Breast epithelium (tissue), 4 donors: Measurements from ENCODE around the gene ZNF582. TPM values are rescaled to one million over a fixed set of nuclear protein-coding genes. Genes with fewer than 3 reads are reported as not detected.

Source experiments
- DNase-seq, 2 donors: peaks; one replicate each; pipeline ENCODE4 v3.0.0-alpha.2; 2019; ENCODE audit warnings: low spot score in 2 of 2
- H3K27ac ChIP-seq, 2 donors: fragments of 200-600 bp; sonication (generic) in 1 of 2; one replicate each; pipeline ENCODE4 v1.5.1; 2016 to 2019; ENCODE audit warnings: mild to moderate bottlenecking in 1 of 2
- H3K27me3 ChIP-seq, 2 donors: fragments of 200-600 bp; sonication (generic) in 1 of 2; one replicate each; pipeline versions ENCODE4 v1.5.1 to v1.6.0; 2017 to 2019; ENCODE audit warnings: control low read depth in 1 of 2, mild to moderate bottlenecking in 1 of 2
- H3K36me3 ChIP-seq: fragments of 200-600 bp; one replicate; pipeline ENCODE4 v1.5.1; 2019
- H3K4me1 ChIP-seq, 2 donors: fragments of 200-600 bp; sonication (generic); one replicate each; pipeline ENCODE4 v1.5.1; 2016 to 2019; ENCODE audit warnings: control low read depth in 1 of 2
- H3K4me3 ChIP-seq, 3 donors: fragments of 200-600 bp; sonication (generic); 1 replicate in 2 of 3; 2 replicates in 1 of 3; pipeline ENCODE4 v1.5.1; 2016 to 2019; ENCODE audit warnings: mild to moderate bottlenecking in 3 of 3, moderate library complexity in 2 of 3
- H3K9me3 ChIP-seq, 2 donors: fragments of 200-600 bp; sonication (generic) in 1 of 2; one replicate each; pipeline ENCODE4 v1.5.1; 2016 to 2019; ENCODE audit warnings: control low read depth in 1 of 2
- POLR2A ChIP-seq: fragments of 450-650 bp; IDR thresholded peaks from one replicate; pipeline ENCODE4 v1.6.1; 2016; ENCODE audit warnings: antibody characterized with exemption, mild to moderate bottlenecking, moderate library complexity
- POLR2AphosphoS5 ChIP-seq, 3 donors: sonication (generic); formaldehyde crosslinking; IDR thresholded peaks; one replicate each; pipeline ENCODE4 v1.6.1; 2017; ENCODE audit warnings: antibody characterized with exemption in 3 of 3
- intact Hi-C: fragments of 100-400 bp; cut with DNase I; formaldehyde crosslinking; loops from one replicate; pipeline ENCODE4 v1.15.1; 2023; ENCODE audit warnings: low total_unique reads
- total RNA-seq, 3 donors: library from RNA; depleted of rRNA; stranded (reverse); fragments of >200 nt; gene quantifications; one replicate each; pipeline ENCODE4 v1.1.0, GENCODE V29; 2016
- TF ChIP-seq, protein P1 (sequence below), 3 donors: fragments of 450-650 bp; IDR thresholded peaks; one replicate each; pipeline ENCODE4 v1.5.1; 2016 to 2017; ENCODE audit warnings: antibody characterized with exemption in 3 of 3, mild to moderate bottlenecking in 3 of 3, moderate library complexity in 3 of 3

ZNF582 gene
- total RNA-seq, 3 donors from 2014 or later: 4.3 to 9.5 (median 8.2) TPM

DNA sequence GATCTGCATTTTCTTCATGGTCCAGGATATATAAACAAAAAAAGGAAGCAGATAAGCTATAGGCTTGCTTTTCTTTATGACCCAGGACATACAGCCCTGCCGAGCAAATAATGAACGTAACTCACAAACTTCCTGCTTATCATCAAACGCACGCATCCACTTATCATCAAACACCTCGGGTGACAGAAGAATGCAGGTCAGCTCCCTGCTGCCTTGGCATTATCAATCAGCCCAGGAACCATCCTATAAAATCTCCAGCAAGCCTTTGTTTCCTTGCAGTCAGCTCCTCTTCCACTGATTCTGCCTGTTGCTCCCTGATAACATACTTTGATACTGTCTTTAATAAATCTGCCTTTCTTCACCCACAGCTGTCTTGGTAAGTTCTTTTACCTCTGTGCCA lies 5.5 kb upstream of the ZNF582 start:
- intact Hi-C loops: no loop called here
- no peak for DNase-seq
- TF ChIP-seq POLR2A (no peak), POLR2AphosphoS5 (IDR thresholded peaks at IDR 0.05) (no peak)
- TF ChIP-seq, protein P1, sequence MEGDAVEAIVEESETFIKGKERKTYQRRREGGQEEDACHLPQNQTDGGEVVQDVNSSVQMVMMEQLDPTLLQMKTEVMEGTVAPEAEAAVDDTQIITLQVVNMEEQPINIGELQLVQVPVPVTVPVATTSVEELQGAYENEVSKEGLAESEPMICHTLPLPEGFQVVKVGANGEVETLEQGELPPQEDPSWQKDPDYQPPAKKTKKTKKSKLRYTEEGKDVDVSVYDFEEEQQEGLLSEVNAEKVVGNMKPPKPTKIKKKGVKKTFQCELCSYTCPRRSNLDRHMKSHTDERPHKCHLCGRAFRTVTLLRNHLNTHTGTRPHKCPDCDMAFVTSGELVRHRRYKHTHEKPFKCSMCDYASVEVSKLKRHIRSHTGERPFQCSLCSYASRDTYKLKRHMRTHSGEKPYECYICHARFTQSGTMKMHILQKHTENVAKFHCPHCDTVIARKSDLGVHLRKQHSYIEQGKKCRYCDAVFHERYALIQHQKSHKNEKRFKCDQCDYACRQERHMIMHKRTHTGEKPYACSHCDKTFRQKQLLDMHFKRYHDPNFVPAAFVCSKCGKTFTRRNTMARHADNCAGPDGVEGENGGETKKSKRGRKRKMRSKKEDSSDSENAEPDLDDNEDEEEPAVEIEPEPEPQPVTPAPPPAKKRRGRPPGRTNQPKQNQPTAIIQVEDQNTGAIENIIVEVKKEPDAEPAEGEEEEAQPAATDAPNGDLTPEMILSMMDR (IDR thresholded peaks at IDR 0.05): no peak
- Histone ChIP-seq H3K9me3 (peaks cover 27 to 48% of the 10 kb centered on the region in 2 donors), H3K4me1 (no peaks in the 10 kb centered on the region), H3K36me3 (peaks cover 5% of the 10 kb centered on the region), H3K27me3 (no peaks in the 10 kb centered on the region), H3K4me3 (no peak overlapping the region), H3K27ac (no peak overlapping the region)

DNA sequence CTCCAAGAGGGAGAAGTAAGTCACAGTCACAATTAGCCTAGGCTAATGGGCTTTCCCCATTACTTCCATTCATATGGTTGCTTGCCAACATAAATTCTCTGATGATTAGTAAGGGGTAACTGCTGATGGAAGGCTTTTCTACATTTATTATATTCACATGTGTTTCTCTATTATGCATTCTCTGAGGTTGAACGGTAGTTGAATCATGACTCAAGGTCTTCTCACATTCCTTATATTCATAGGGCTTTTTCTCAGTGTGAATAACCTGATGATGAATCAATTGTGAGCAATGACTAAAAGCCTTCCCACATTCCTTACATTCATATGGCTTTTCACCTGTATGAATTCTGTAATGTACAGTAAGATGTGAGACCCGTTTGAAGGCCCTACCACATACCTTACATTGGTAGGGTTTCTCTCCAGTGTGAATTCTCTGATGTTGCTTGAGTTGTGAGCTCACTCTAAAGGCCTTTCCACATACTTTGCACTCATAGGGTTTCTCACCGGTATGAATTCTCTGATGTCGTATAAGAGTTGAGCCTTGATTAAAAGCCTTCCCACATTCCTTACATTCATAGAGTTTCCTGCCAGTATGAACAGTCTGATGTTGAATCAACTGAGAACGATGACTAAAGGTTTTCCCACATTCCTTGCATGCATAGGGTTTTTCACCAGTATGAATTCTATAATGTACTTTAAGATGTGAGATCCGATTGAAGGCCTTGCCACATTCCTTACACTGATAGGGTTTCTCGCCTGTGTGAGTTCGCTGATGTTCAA lies 9.3 kb downstream of the ZNF582 start:
- Histone ChIP-seq H3K36me3 (peaks cover 9% of the 10 kb centered on the region), H3K27ac (no peak overlapping the region), H3K4me1 (no peaks in the 10 kb centered on the region), H3K27me3 (no peaks in the 10 kb centered on the region), H3K4me3 (no peak overlapping the region), H3K9me3 (peaks cover 47 to 61% of the 10 kb centered on the region in 2 donors)
- TF ChIP-seq POLR2A (no peak), POLR2AphosphoS5 (IDR thresholded peaks at IDR 0.05) (no peak)
- TF ChIP-seq, protein P1 (IDR thresholded peaks at IDR 0.05): no peak
- no peak for DNase-seq
- intact Hi-C loops: loop anchor here (5.0 kb wide), 1 partner anchor 927 kb away; no protein-coding TSS in a partner anchor

DNA sequence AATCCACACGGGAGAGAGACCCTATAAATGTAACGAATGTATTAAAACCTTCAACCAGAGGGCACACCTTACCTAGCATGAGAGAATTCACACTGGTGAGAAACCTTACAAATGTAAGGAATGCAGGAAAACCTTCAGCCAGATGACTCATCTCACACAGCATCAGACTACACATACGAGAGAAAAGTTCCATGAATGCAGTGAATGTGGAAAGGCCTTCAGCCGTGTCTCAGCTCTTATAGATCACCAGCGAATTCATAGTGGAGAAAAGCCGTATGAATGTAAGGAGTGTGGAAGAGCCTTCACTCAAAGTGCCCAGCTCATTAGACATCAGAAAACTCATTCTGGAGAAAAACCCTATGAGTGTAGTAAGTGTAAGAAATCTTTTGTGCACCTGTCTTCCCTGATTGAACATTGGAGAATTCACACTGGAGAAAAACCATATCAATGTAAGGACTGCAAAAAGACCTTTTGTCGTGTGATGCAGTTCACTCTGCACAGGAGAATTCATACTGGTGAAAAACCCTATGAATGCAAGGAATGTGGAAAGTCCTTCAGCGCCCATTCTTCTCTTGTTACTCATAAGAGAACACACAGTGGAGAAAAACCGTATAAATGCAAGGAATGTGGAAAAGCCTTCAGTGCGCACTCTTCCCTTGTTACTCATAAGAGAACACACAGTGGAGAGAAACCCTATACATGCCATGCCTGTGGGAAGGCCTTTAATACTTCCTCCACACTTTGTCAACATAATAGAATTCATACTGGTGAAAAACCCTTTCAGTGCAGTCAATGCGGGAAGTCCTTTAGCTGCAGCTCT lies 16.0 kb downstream of the ZNF582 start:
- TF ChIP-seq POLR2AphosphoS5 (IDR thresholded peaks at IDR 0.05): no peak
- TF ChIP-seq, protein P1 (IDR thresholded peaks at IDR 0.05): no peak
- no peak for TF ChIP-seq POLR2A
- Histone ChIP-seq H3K9me3 (peaks cover 76 to 78% of the 10 kb centered on the region in 2 donors), H3K4me1 (no peaks in the 10 kb centered on the region), H3K36me3 (peaks cover 45% of the 10 kb centered on the region), H3K4me3 (no peak overlapping the region), H3K27me3 (no peaks in the 10 kb centered on the region), H3K27ac (no peak overlapping the region)
- intact Hi-C loops: no loop called here
- no peak for DNase-seq

DNA sequence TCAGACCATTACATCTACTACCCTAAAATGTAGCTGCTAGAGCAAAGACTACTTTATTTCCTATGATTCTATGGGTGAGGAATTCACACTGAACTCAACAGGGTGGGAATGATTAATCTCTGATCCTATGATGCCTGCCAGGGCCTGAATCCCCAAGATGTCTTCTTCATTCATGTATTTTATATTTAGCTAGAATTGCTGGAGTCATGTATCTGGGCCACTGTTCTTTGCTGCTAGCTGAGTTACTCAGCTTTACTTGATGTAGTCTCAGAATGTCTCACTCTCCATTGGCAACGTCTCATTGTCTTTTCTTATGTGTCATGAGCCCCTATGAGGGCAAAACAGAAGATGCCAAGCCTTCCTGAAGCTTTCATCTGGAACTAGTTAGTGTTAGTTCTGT lies 21.1 kb downstream of the ZNF582 start:
- Histone ChIP-seq H3K9me3 (peaks cover 38 to 40% of the 10 kb centered on the region in 2 donors), H3K4me1 (peaks cover 0 to 7% of the 10 kb centered on the region in 2 donors), H3K27me3 (no peaks in the 10 kb centered on the region), H3K36me3 (peaks cover 39% of the 10 kb centered on the region), H3K4me3 (no peak overlapping the region), H3K27ac (no peak overlapping the region)
- intact Hi-C loops: no loop called here
- TF ChIP-seq, protein P1 (IDR thresholded peaks at IDR 0.05): no peak
- no peak for TF ChIP-seq POLR2A
- no peak for TF ChIP-seq POLR2AphosphoS5 (IDR thresholded peaks at IDR 0.05)
- DNase-seq: no peak
